WERI-Rb-1 (cell line): ENCODE data around the gene OMP.

ENCODE experiments used
- DNase-seq: peaks from one replicate; pipeline ENCODE4 v3.0.0-alpha.2; 2020
- H3K27ac ChIP-seq: fragments of 250-450 bp; sonication (Bioruptor Pico); 2 replicates; pipeline ENCODE4 v1.5.1; 2020; ENCODE audit warnings: mild to moderate bottlenecking, moderate library complexity
- H3K27me3 ChIP-seq: fragments of 250-450 bp; sonication (Bioruptor Pico); 2 replicates; pipeline ENCODE4 v1.5.1; 2021; ENCODE audit warnings: mild to moderate bottlenecking, low read depth, moderate library complexity; ENCODE audit not compliant: insufficient read depth, severe bottlenecking
- H3K36me3 ChIP-seq: fragments of 250-450 bp; sonication (Bioruptor Pico); 2 replicates; pipeline ENCODE4 v1.5.1; 2020; ENCODE audit warnings: mild to moderate bottlenecking, moderate library complexity
- H3K4me3 ChIP-seq: 2 replicates; pipeline ENCODE4 v1.5.1; 2011; ENCODE audit warnings: low read depth, mild to moderate bottlenecking, control low read depth, low read length
- H3K9me3 ChIP-seq: fragments of 250-450 bp; sonication (Bioruptor Pico); 2 replicates; pipeline ENCODE4 v1.5.1; 2021; ENCODE audit warnings: mild to moderate bottlenecking, moderate library complexity; ENCODE audit not compliant: severe bottlenecking
- CTCF ChIP-seq: IDR thresholded peaks from 2 replicates; pipeline ENCODE4 v1.5.1; 2011; ENCODE audit warnings: low read depth, mild to moderate bottlenecking, control low read depth, inconsistent platforms, low read length

OMP gene

DNA sequence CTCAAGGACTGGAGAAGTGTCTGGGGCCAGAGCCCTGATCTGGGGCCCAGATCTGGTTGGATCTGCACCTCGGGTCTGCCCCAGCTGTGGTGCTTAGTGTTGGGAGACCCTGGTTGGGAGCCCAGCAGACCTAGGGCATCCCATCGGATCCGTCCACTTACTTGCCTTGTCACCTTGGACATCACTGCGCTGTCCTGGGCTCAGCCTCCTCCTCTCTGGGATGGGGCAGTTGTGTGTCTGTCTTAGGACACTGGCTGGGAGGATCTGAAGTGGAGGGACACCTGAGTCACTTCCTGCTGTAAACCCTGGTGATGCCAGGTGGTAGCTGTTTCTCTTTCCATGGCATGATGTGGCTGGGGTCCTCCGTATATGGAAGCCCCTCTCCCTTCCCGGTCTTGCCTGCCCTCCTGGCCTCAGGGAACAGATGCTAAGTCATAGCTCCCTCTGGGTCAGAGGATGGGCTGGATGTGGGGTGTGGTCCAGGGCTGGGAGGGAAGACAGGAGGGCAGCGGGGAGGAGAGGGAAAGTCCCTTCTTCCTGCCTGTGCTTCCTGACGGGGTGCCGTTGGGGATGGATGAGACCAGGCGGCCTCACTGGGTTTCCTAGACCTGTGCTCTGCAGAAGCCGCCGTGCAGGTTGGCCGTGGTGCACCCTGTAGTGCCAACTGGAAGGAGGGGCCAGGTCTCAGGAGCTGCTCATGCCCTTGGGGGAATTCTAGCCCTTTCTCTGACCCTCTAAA lies 12.1 kb upstream of the OMP start:
- no peaks in the 10 kb centered on the region for H3K36me3 ChIP-seq
- DNase-seq, result no peak
- no peak overlapping the region for H3K27ac ChIP-seq
- no peaks in the 10 kb centered on the region for H3K9me3 ChIP-seq
- H3K27me3 ChIP-seq, result no peaks in the 10 kb centered on the region
- H3K4me3 ChIP-seq, result no peak overlapping the region
- no peak for TF ChIP-seq CTCF

DNA sequence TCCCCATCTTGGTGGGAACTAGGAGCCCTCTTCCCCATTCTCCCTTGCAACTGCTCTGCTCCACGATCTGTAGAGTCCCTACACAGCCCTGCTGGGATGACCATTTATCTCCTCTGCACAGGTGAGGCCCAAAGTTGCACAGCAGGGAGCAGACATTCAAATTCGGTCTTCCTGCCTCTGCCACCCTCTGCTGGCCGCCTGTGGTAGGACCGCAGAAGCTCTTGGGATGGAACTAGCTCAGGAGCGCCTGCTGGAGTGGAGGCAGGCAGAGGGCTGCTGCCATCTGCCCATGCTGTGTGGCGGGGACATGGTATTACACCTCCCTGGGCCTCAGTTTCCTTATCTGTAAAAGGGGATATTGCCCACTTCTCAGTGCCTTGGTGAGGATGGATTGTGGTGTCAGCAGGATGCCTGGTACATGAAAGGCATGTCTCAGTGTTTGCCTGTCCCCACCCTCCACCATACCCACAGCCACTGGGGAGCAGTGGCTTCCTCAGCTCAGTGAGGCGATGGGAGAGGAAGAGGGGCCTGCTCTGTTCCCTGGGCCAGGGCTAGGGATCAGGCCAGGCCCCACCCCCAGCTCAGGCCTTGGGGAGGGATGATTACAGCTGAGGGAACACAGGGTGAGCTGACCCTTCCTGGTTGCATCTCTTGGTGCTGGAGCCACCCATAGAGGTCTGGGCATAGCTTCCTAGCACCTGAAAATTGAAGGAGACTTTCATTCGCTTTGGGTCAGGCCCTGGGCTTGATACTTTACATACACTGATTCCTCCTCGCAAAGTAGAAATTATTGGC lies 11.3 kb upstream of the OMP start:
- peak; percentile 86 for DNase-seq
- TF ChIP-seq CTCF, result peak; percentile 93
- H3K27ac ChIP-seq, result no peak overlapping the region
- H3K36me3 ChIP-seq, result no peaks in the 10 kb centered on the region
- H3K27me3 ChIP-seq, result no peaks in the 10 kb centered on the region
- H3K9me3 ChIP-seq, result no peaks in the 10 kb centered on the region
- no peak overlapping the region for H3K4me3 ChIP-seq

- no peak for TF ChIP-seq CTCF
- no peak for DNase-seq
Measured at GRCh38 chr11:77092382-77092781, 10.3 kb upstream of the OMP start.

DNA sequence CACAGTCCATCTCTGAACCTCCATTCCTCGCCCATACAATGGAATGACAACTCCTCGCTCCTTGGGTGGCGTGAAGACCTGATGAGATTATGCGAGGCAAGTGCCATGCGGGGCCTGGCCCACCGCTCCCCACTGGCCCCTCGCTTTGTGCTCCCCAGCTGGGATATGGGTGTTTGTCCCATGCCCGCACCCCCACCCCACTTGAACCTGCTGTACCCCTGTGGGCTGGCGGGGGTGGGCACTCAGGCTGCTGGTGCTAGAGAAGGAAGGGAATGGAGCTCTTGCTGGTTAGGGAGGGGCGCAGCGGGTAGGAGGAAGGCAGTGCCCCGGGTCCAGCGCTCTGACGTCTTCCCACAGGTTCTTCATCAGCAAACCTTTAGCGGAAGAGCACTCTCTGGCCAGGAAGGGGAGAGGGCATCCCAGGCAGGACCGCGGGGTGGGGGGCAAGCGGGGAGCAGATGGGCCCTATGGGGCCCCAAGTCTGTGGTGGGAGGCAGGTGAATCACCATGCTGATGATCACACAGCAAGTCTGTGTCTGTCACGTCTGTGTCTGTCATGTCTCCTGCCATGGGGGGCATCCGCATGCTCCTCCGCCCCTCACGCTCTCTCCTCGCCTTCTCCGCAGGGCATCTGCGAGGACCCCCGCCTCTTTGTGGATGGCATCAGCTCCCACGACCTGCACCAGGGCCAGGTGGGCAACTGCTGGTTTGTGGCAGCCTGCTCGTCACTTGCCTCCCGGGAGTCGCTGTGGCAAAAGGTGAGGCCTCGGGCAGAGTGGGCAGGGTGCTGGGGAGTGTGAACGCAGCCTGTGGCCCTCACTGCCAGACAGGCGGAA lies 9.4 kb upstream of the OMP start:
- Histone ChIP-seq H3K27ac (no peak overlapping the region), H3K36me3 (no peaks in the 10 kb centered on the region), H3K9me3 (no peaks in the 10 kb centered on the region), H3K27me3 (no peaks in the 10 kb centered on the region), H3K4me3 (no peak overlapping the region)
- no peak for DNase-seq
- TF ChIP-seq CTCF, result no peak

More at GRCh38 chr11:77092382-77092781, 10.3 kb upstream of the OMP start:
- no peaks in the 10 kb centered on the region for H3K27me3 ChIP-seq
- H3K27ac ChIP-seq, result no peak overlapping the region
- H3K36me3 ChIP-seq, result no peaks in the 10 kb centered on the region
- H3K4me3 ChIP-seq, result no peak overlapping the region
- no peaks in the 10 kb centered on the region for H3K9me3 ChIP-seq

GRCh38 chr11:77093987-77094840 lies 8.4 kb upstream of the OMP start:
- H3K4me3 ChIP-seq, result no peak overlapping the region
- DNase-seq, result no peak
- no peaks in the 10 kb centered on the region for H3K9me3 ChIP-seq
- no peak for TF ChIP-seq CTCF
- H3K36me3 ChIP-seq, result no peaks in the 10 kb centered on the region
- H3K27ac ChIP-seq, result no peak overlapping the region
- H3K27me3 ChIP-seq, result no peaks in the 10 kb centered on the region
